T1000 (cell line): ENCODE data around the gene CD300LG.
A peak's percentile ranks its signal among the peaks of the same experiment; 100 is the strongest.
"Not testable (repeated sequence)": the region's sequence is repeated elsewhere in the genome, so short reads cannot be mapped to it uniquely, and the experiment has no call there.

ENCODE experiments used
- DNase-seq: peaks from one replicate; lab custom pipeline; 2025; ENCODE audit warnings: mixed read lengths; lab: John Stamatoyannopoulos, UW

CD300LG gene

DNA sequence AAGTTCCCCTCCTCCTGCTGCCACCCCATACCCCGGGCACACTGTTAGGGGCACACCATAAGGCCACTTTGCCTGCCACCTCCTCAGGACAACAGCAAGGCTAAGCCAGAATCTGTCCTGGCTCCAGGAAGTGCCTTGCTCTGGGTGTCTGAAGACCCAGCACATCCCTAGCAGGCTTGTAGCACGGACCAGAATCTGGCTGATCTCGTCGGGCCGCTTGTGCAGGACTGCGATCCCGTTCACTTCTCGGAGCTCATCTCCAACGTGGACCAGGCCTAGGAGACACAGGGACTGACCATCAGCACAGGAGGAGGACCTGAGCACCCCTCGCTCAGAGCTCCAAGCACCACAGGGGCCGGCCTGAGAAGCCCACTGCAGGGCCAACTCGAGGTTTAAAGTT, 21.4 kb upstream of the CD300LG start:
- DNase-seq: no peak

DNA sequence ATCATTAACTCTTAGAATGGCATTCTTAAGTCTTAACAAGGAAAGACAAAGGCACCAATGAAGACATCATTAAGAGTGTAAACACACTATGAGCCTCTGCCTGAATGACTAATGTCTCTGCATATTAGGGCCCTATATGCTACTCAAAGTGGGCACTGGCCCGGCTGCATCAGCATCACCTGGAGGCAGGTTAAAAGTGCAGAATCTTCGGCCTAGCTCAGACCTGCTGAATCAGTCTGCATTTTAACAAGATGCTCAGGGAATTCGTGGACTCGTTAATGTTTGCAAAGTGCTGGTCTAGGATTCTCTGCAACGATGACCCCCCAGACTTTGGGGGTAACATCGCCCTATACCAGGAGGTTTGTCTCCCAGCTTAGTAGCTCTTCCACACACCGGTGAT, 20.8 kb upstream of the CD300LG start:
- DNase-seq: no peak

- DNase-seq: no peak
These were observed 19.4 kb upstream of the CD300LG start for GRCh38 chr17:43827596-43827995.

- DNase-seq: no peak
These were observed 17.2 kb upstream of the CD300LG start for GRCh38 chr17:43829738-43830137.

- no peak for DNase-seq
These were observed 16.4 kb upstream of the CD300LG start for GRCh38 chr17:43830510-43831140.

- no peak for DNase-seq
These were observed 15.3 kb upstream of the CD300LG start for GRCh38 chr17:43831633-43832032.

- DNase-seq: peak; percentile 59
These were observed 14.6 kb upstream of the CD300LG start for GRCh38 chr17:43832168-43832975.

GRCh38 chr17:43832976-43833829, 13.8 kb upstream of the CD300LG start, which contains the start of gene MPP3:
Gene MPP3, minus strand, starts transcription at chr17:43833146. Its CDS starts 1,240 bp downstream, at chr17:43831906.
- DNase-seq: peak; percentile 26

DNA sequence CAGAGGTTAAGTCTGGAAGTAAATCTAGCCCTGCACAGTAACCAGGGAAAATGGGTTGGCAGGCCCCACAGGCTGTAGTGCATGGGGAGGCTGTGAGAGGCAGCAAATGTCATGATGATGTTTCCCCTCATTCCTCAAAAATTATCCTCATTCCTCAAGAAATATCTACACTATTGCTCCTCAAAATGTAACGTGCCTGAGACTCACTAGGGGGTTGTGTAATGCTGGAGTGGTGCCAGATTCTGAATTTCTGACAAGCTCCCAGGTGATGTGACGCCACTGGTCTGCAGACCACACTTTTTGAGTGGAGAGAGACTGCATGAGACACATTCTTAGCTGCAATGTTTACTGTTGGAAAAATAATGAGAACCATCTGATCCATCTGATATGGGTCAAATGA, 12.9 kb upstream of the CD300LG start:
- no peak for DNase-seq

DNA sequence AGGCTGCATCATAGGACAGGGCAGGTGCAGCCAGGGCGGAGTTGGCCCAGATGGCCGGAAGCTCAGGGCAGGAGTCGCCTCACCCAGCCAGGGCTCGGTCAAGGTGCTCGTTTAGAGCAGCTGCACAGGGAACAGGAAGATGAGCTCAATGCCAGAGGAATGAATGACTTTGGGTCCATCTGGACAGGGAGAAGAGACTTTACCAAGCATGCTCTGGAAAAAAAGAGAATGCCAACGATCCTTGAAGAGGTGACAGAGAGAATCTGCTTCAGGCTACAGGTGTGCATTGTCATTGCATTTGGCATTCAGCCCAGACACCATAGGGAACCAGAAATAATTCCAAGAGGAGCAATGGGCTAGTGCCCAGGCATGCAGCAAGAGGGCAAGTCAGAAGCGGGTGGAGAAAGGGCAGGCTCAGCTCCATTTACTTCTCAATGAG, 7.3 kb upstream of the CD300LG start:
- DNase-seq: no peak

DNA sequence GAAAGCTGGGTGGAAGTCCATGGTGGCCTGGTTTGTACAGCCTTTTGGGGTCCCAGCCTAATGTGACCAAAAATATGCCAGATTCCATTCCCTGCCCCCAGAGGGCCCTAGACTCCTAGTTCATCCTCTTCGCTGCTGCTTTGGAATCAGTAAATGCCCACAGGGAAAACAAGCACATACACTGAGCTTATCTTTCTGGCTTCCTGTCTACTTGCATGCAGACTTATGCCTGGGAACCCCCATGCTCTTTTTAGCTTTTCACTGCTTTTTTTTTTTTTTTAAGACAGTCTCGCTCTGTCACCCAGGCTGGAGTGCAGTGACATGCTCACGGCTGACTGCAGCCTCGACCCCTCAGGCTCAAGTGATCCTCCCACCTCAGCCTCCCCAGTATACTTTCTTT, 6.2 kb upstream of the CD300LG start:
- DNase-seq: no peak

GRCh38 chr17:43841282-43841681, 5.7 kb upstream of the CD300LG start:
- no peak for DNase-seq

DNA sequence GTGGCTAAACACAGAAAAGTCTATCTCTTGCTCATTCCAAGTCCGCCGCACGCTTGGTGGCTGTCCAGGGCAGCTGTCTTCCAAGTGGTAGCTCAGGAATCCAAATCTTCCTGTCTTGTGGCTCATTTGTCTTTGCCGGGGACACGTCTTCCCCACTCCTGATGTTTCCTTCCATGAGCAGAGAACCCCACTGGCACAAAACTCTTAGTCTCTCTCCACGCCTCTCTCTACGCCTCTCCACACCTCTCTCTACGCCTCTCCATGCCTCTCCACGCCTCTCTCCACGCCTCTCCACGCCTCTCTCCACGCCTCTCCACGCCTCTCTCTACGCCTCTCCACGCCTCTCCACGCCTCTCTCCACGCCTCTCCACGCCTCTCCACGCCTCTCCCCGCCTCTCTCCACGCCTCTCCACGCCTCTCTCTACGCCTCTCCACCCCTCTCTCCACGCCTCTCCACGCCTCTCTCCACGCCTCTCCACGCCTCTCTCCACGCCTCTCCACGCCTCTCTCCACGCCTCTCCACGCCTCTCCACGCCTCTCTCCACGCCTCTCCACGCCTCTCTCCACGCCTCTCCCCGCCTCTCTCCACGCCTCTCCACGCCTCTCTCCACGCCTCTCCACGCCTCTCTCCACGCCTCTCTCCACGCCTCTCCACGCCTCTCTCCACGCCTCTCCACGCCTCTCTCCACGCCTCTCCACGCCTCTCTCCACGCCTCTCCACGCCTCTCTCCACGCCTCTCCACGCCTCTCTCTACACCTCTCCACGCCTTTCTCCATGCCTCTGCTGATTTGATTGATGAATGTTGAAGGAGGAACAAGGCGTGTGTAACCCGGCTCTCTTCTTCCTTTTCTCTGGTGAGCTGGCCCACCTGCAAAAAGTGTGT, 4.6 kb upstream of the CD300LG start:
- not testable (repeated sequence) for DNase-seq

DNA sequence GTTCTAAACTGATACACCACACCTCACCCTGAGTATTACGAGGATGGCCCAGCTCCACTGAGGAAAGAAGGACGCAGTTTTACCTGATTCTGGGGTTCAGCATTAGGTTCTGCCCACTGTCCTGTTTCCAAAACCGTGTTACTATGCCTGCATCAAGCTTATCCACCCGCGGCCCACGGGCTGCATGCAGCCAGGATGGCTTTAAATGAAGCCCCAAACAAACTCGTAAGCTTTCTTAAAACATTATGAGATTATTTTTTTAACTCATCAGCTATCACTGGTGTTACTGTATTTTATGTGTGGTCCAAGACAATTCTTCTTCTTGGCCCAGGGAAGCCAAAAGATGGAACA, 4.0 kb upstream of the CD300LG start:
- no peak for DNase-seq

- DNase-seq: no peak
These were observed 2.7 kb upstream of the CD300LG start for GRCh38 chr17:43844241-43844640.

DNA sequence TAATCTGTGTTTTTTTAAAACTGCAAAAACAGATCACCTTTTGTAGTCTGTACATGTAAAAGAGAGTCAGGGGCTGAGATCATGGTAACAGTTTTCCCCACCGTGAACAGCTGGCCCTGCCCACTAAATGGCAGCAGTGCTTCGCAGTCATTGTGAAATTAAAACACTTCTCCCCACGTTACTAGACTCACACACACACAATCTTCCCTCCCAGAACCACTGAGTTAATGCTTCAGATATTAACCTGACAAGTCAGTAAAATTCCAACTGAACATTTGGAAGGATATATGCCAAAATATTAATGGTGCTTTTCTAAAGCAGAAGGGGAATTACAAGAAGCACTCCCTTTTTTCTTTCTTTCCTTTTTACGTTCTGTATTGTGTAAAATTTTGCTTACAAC, 1.2 kb upstream of the CD300LG start:
- DNase-seq: no peak

DNA sequence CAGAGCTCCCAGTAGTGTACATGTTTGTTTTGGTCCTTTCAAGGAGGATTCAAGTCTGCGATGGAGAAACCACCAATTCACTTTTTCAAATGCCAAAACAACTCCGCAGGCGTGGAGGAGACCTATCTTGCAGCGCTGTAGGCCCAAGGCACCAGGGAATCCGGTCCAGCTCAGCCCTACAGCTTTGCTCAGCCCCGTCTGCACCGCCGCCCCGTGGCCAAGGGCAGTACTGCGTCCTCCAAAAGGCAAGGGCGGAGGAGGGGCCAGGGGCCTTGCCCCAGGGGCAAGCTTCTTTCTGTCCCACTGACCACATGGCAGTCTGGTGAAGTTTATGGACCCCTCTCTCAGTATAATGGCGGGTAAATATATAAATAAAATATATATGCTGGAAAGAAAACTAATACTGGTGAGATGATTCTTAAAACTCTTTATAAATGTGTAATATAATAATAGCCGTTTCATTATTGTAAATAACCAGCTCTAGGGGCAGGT, 709 bp upstream of the CD300LG start:
- DNase-seq: peak; percentile 22

DNA sequence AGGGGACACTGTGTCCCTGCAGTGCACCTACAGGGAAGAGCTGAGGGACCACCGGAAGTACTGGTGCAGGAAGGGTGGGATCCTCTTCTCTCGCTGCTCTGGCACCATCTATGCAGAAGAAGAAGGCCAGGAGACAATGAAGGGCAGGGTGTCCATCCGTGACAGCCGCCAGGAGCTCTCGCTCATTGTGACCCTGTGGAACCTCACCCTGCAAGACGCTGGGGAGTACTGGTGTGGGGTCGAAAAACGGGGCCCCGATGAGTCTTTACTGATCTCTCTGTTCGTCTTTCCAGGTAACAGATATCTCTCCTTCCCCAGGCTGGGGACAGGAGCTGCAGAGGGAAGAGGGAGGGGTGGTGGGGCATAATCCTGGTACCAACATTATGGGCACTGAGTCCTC, 1.6 kb downstream of the CD300LG start:
- no peak for DNase-seq

GRCh38 chr17:43849116-43849515, 2.1 kb downstream of the CD300LG start:
- DNase-seq: no peak

DNA sequence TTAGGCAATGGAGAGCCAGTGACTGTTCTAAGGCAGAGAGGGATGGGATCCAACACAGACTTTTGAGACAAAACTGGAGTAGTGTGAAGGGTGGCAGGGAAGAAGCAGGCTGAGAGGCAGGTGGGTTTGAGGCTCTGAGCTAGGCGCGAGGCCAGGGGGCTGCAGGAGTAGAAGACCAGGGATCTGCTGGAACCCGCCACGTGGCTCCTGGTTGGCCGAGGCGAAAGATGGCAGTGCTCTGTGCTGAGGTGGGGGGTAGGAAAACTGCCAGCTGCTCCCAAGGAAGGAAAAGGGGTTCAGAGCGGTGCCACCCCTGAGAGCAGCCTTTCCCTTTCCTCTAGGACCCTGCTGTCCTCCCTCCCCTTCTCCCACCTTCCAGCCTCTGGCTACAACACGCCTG, 5.6 kb downstream of the CD300LG start:
- no peak for DNase-seq

- no peak for DNase-seq
These were observed 6.6 kb downstream of the CD300LG start for GRCh38 chr17:43853546-43853945.
